Muscle of leg (tissue), 11 donors: Measurements from ENCODE around the gene GLIS2. TPM values are rescaled to one million over a fixed set of nuclear protein-coding genes. Genes with fewer than 3 reads are reported as not detected.

ENCODE experiments used
- DNase-seq: peaks from one replicate; pipeline ENCODE4 v3.0.0; 2013
- H3K27ac ChIP-seq: one replicate; pipeline ENCODE4 v1.5.1; 2013; ENCODE audit warnings: mild to moderate bottlenecking, low read length, control low read depth
- H3K27me3 ChIP-seq: one replicate; pipeline ENCODE4 v1.6.1; 2013; ENCODE audit warnings: low read length; ENCODE audit not compliant: control insufficient read depth, insufficient read depth
- H3K36me3 ChIP-seq: one replicate; pipeline ENCODE4 v1.6.1; 2013; ENCODE audit warnings: low read length; ENCODE audit not compliant: control insufficient read depth, insufficient read depth
- H3K4me1 ChIP-seq: one replicate; pipeline ENCODE4 v1.6.1; 2013; ENCODE audit warnings: low read length; ENCODE audit not compliant: control insufficient read depth, insufficient read depth
- H3K4me3 ChIP-seq: one replicate; pipeline ENCODE4 v1.5.1; 2013; ENCODE audit warnings: low read length, control low read depth
- H3K9me3 ChIP-seq: replicated peaks from 2 replicates; pipeline ENCODE4 v1.6.1; 2013; ENCODE audit warnings: low read depth, low read length; ENCODE audit not compliant: control insufficient read depth
- WGBS: methylation state at CpG from one replicate; pipeline ENCODE4 v1.1.5; 2013; ENCODE audit warnings: missing lambda C conversion rate; ENCODE audit not compliant: insufficient coverage; 5-methylcytosine and 5-hydroxymethylcytosine counted together
- polyA plus RNA-seq, 8 donors: library from polyadenylated mRNA; unstranded; fragments of 120-200 nt; gene quantifications; one replicate each; pipeline versions ENCODE4 v1.2.1 to v1.2.3, GENCODE V29; 2013; ENCODE audit warnings: inconsistent platforms in 1 of 8, low replicate concordance in 1 of 8; ENCODE audit not compliant: insufficient read length in 8 of 8, insufficient read depth in 1 of 8
- total RNA-seq: library from RNA; stranded (reverse); fragments of 120-200 nt; gene quantifications from one replicate; pipeline ENCODE4 v1.2.4, GENCODE V29; 2013

Gene GLIS2
- total and polyA plus RNA-seq, 9 donors = 6.5 to 30.1 (median 25.5) TPM

- H3K27ac ChIP-seq = no peak overlapping the region
- no peak for DNase-seq
- H3K4me1 ChIP-seq = peaks cover 13% of the 10 kb centered on the region
- no peak overlapping the region for H3K4me3 ChIP-seq
- H3K9me3 ChIP-seq = no peaks in the 10 kb centered on the region
- no peaks in the 10 kb centered on the region for H3K27me3 ChIP-seq
- 42% methylated on average over 2 of the region's 7 CpGs for WGBS
- H3K36me3 ChIP-seq = peaks cover 8% of the 10 kb centered on the region
These were observed 36.0 kb downstream of the GLIS2 start for GRCh38 chr16:4351880-4352279.

- Histone ChIP-seq H3K9me3 (no peaks in the 10 kb centered on the region), H3K4me1 (peaks cover 13% of the 10 kb centered on the region), H3K4me3 (no peak overlapping the region), H3K27me3 (no peaks in the 10 kb centered on the region), H3K36me3 (peaks cover 11% of the 10 kb centered on the region), H3K27ac (no peak overlapping the region)
- WGBS = 93% methylated on average over 5 of the region's 5 CpGs
- no peak for DNase-seq
These were observed 37.0 kb downstream of the GLIS2 start for GRCh38 chr16:4352843-4353242.

- no peak for DNase-seq
These were observed 37.8 kb downstream of the GLIS2 start for GRCh38 chr16:4353675-4354074.

GRCh38 chr16:4354512-4355409 is 38.9 kb downstream of the GLIS2 start:
- Histone ChIP-seq H3K4me3 (no peak overlapping the region), H3K4me1 (peaks cover 14% of the 10 kb centered on the region), H3K27ac (no peak overlapping the region), H3K27me3 (no peaks in the 10 kb centered on the region), H3K9me3 (no peaks in the 10 kb centered on the region), H3K36me3 (peaks cover 21% of the 10 kb centered on the region)
- WGBS = 92% methylated on average over 8 of the region's 20 CpGs
- no peak for DNase-seq

More at GRCh38 chr16:4353675-4354074, 37.8 kb downstream of the GLIS2 start:
- H3K27me3 ChIP-seq = no peaks in the 10 kb centered on the region
- H3K9me3 ChIP-seq = no peaks in the 10 kb centered on the region
- H3K36me3 ChIP-seq = peaks cover 19% of the 10 kb centered on the region
- H3K27ac ChIP-seq = no peak overlapping the region
- peaks cover 13% of the 10 kb centered on the region for H3K4me1 ChIP-seq
- no peak overlapping the region for H3K4me3 ChIP-seq
- WGBS = 81% methylated on average over 3 of the region's 4 CpGs

GRCh38 chr16:4356820-4357219 is 41.0 kb downstream of the GLIS2 start:
- Histone ChIP-seq H3K27me3 (no peaks in the 10 kb centered on the region), H3K4me1 (peaks cover 3% of the 10 kb centered on the region), H3K9me3 (no peaks in the 10 kb centered on the region), H3K36me3 (peaks cover 39% of the 10 kb centered on the region), H3K4me3 (no peak overlapping the region), H3K27ac (no peak overlapping the region)
- no peak for DNase-seq
- 90% methylated on average over 6 of the region's 7 CpGs for WGBS

- Histone ChIP-seq H3K27ac (no peak overlapping the region), H3K27me3 (no peaks in the 10 kb centered on the region), H3K4me1 (peaks cover 9% of the 10 kb centered on the region), H3K9me3 (no peaks in the 10 kb centered on the region), H3K36me3 (peaks cover 53% of the 10 kb centered on the region), H3K4me3 (no peak overlapping the region)
- 93% methylated on average over 14 of the region's 19 CpGs for WGBS
- no peak for DNase-seq
These were observed 42.4 kb downstream of the GLIS2 start for GRCh38 chr16:4358236-4358635.

- peaks cover 55% of the 10 kb centered on the region for H3K36me3 ChIP-seq
- peak; percentile 50 for DNase-seq
These were observed 43.1 kb downstream of the GLIS2 start for GRCh38 chr16:4358831-4359561.

GRCh38 chr16:4359914-4360313 is 44.0 kb downstream of the GLIS2 start:
- no peak for DNase-seq
- Histone ChIP-seq H3K27ac (no peak overlapping the region), H3K4me3 (no peak overlapping the region), H3K4me1 (peaks cover 9% of the 10 kb centered on the region), H3K36me3 (peaks cover 61% of the 10 kb centered on the region), H3K27me3 (no peaks in the 10 kb centered on the region), H3K9me3 (no peaks in the 10 kb centered on the region)
- WGBS = 74% methylated on average over 3 of the region's 3 CpGs

More at GRCh38 chr16:4358831-4359561, 43.1 kb downstream of the GLIS2 start:
- Histone ChIP-seq H3K27me3 (no peaks in the 10 kb centered on the region), H3K9me3 (no peaks in the 10 kb centered on the region), H3K27ac (no peak overlapping the region), H3K4me1 (peaks cover 9% of the 10 kb centered on the region), H3K4me3 (no peak overlapping the region)
- WGBS = 11% methylated on average over 7 of the region's 19 CpGs

GRCh38 chr16:4360538-4361021 is 44.7 kb downstream of the GLIS2 start:
- Histone ChIP-seq H3K4me3 (no peak overlapping the region), H3K27ac (no peak overlapping the region), H3K27me3 (no peaks in the 10 kb centered on the region), H3K36me3 (peaks cover 66% of the 10 kb centered on the region), H3K4me1 (peaks cover 9% of the 10 kb centered on the region), H3K9me3 (no peaks in the 10 kb centered on the region)
- no peak for DNase-seq
- WGBS = 68% methylated on average over 9 of the region's 11 CpGs
